ENCODE data around the gene PPFIA4. TPM values are rescaled to one million over a fixed set of nuclear protein-coding genes. Genes with fewer than 3 reads are reported as not detected.

PPFIA4 gene
- total and polyA plus RNA-seq, 9 of the 15 experiments (the other 6 are each of a cell fraction or from before 2014, with no cell fraction given), result 0.07 to 12.0 (median 0.70) TPM

- intact Hi-C loops (cut with micrococcal nuclease), result no loop called here
- no peaks in the 10 kb centered on the region for H3K79me2 ChIP-seq (ENCODE audit: control insufficient read depth, insufficient read depth, low read length)
- in situ Hi-C loops (cut with MboI), result no loop called here
- ChIA-PET POLR2A (interaction anchor here (1.0 kb wide), 1 partner anchor 69 kb away, joined by 5 read pairs; no protein-coding TSS in a partner anchor), CTCF (ENCODE audit: low intra/inter-chr PET ratio) (no interaction called here)
- WGBS (ENCODE audit: insufficient coverage, low coverage, missing lambda C conversion rate), result 2% methylated on average over 4 of the region's 4 CpGs
- FAIRE-seq (no peak), DNase-seq (ENCODE audit: extremely low read depth in 1 of 4, low spot score in 3 of 4) (no peak), ATAC-seq (no peak)
- no peak overlapping the region for H3K4me3 ChIP-seq
- H3K4me2 ChIP-seq (ENCODE audit: insufficient read depth, low read length), result no peak overlapping the region
- no peaks in the 10 kb centered on the region for H3K9me3 ChIP-seq (replicated peaks; ENCODE audit: control insufficient read depth, insufficient read depth, low read depth, low read length)
- no peak for TF ChIP-seq BACH1 (tag; IDR thresholded peaks at IDR 0.05)
- no peak for TF ChIP-seq ZNF311 (CRISPR knock-in tag; IDR thresholded peaks at IDR 0.05)
- no peak for TF ChIP-seq MTA2 (IDR thresholded peaks at IDR 0.05; ENCODE audit: low read depth)
- no peak for TF ChIP-seq ZNF644 (tag; IDR thresholded peaks at IDR 0.05; ENCODE audit: low read depth)
- no peak for TF ChIP-seq CREB3L1 (IDR thresholded peaks at IDR 0.05; ENCODE audit: borderline replicate concordance, low read depth)
- TF ChIP-seq ZNF586 (CRISPR knock-in tag; conservative IDR thresholded peaks at IDR 0.05), result no peak
- TF ChIP-seq RBM22 (IDR thresholded peaks at IDR 0.05; ENCODE audit: low read depth, low read length, poor library complexity, severe bottlenecking), result no peak
- no peak for TF ChIP-seq LARP7 (IDR thresholded peaks at IDR 0.05)
- TF ChIP-seq POLR3A (IDR thresholded peaks at IDR 0.05; ENCODE audit: borderline replicate concordance, extremely low read depth, insufficient read depth, insufficient read length), result no peak
- no peak for TF ChIP-seq NR2C1 (IDR thresholded peaks at IDR 0.05)
- TF ChIP-seq NR2C1 (tag; IDR thresholded peaks at IDR 0.05), result no peak
- no peak for TF ChIP-seq MBD1 (CRISPR knock-in tag; IDR thresholded peaks at IDR 0.05)
- no peak for TF ChIP-seq FOXM1 (IDR thresholded peaks at IDR 0.05; ENCODE audit: low read depth)
- no peak for TF ChIP-seq FOXM1 (CRISPR knock-in tag; IDR thresholded peaks at IDR 0.05; ENCODE audit: low read depth)
- no peak for TF ChIP-seq EGR1 (conservative IDR thresholded peaks at IDR 0.05)
- H2AFZ ChIP-seq (ENCODE audit: low read depth, low read length), result no peak overlapping the region
- peaks cover 13 to 23% of the 10 kb centered on the region in 2 experiments; a peak in 4 of 5 replicates for H3K27me3 ChIP-seq (ENCODE audit: control insufficient read depth in 2 of 2, insufficient read depth in 2 of 2, low read length in 2 of 2)
- no peaks in the 10 kb centered on the region for H3K9me1 ChIP-seq (ENCODE audit: control insufficient read depth, insufficient read depth, low read length)
- no TSS peak for BruUV-seq (replicated peaks)
- no peaks in the 10 kb centered on the region for H3K36me3 ChIP-seq (ENCODE audit: control insufficient read depth, insufficient read depth, low read length)
- H4K20me1 ChIP-seq (replicated peaks; ENCODE audit: control insufficient read depth, insufficient read depth, low read length), result no peaks in the 10 kb centered on the region
- H3K27ac ChIP-seq (ENCODE audit: extremely low read depth, low read depth, low read length), result no peak overlapping the region
- no peaks in the 10 kb centered on the region for H3K4me1 ChIP-seq (replicated peaks in 1 of 2; ENCODE audit: control insufficient read depth in 2 of 2, insufficient read depth in 2 of 2, low read length in 2 of 2)
- H3K9ac ChIP-seq (ENCODE audit: insufficient read depth in 1 of 2, low read depth in 2 of 2, low read length in 2 of 2), result no peak overlapping the region
Measured at GRCh38 chr1:203103216-203103615, 76.9 kb downstream of the PPFIA4 start.
